ENCODE results near the gene HLA-DQA2. TPM values are rescaled to one million over a fixed set of nuclear protein-coding genes. Genes with fewer than 3 reads are reported as not detected.

HLA-DQA2 gene
- total RNA-seq, 5 donors from 2014 or later (not counting 1 experiment from before 2014, with no cell fraction given) = 0.35 to 2.7 (median 1.1) TPM

GRCh38 chr6:32709625-32710024 lies 31.6 kb upstream of the HLA-DQA2 start:
- no peaks in the 10 kb centered on the region for H3K36me3 Mint-ChIP-seq
- no peak for ATAC-seq (replicated peaks in 1 of 4)
- POLR2A ChIA-PET = no interaction called here
- Histone ChIP-seq H3K36me3 (ENCODE audit: control insufficient read depth in 2 of 2, extremely low read depth in 1 of 2, insufficient read depth in 1 of 2, low read length in 1 of 2) (no peaks in the 10 kb centered on the region), H3K4me3 (ENCODE audit: control insufficient read depth in 1 of 2, extremely low read depth in 1 of 2, low read length in 1 of 2) (no peak overlapping the region), H3K9me3 (no peaks in the 10 kb centered on the region), H3K27ac (ENCODE audit: low read length) (no peak overlapping the region), H3K27me3 (replicated peaks in 1 of 2; ENCODE audit: control insufficient read depth in 2 of 2, extremely low read depth in 1 of 2, insufficient read depth in 2 of 2, low read length in 1 of 2) (no peaks in the 10 kb centered on the region), H3K4me1 (ENCODE audit: control insufficient read depth in 1 of 2, extremely low read depth in 1 of 2, insufficient read depth in 2 of 2, low read length in 2 of 2) (no peaks in the 10 kb centered on the region)
- no peak overlapping the region for H3K27ac Mint-ChIP-seq
- H3K4me1 Mint-ChIP-seq = no peaks in the 10 kb centered on the region
- no peak for DNase-seq
- H3K9me3 Mint-ChIP-seq = peaks cover 0 to 4% (median 0%) of the 10 kb centered on the region in 3 donors
- CTCF ChIA-PET = no interaction called here
- H3K4me3 Mint-ChIP-seq = no peak overlapping the region
- peaks cover 0 to 6% of the 10 kb centered on the region in 2 donors for H3K27me3 Mint-ChIP-seq

- H3K27me3 ChIP-seq (replicated peaks in 1 of 2; ENCODE audit: control insufficient read depth in 2 of 2, extremely low read depth in 1 of 2, insufficient read depth in 2 of 2, low read length in 1 of 2) = peaks cover 0 to 4% of the 10 kb centered on the region in 2 experiments
- H3K4me1 Mint-ChIP-seq = no peaks in the 10 kb centered on the region
- CTCF ChIA-PET = no interaction called here
- no peaks in the 10 kb centered on the region for H3K36me3 Mint-ChIP-seq
- no peak overlapping the region for H3K27ac ChIP-seq (ENCODE audit: low read length)
- DNase-seq (no peak), ATAC-seq (replicated peaks in 1 of 4) (no peak)
- H3K4me3 Mint-ChIP-seq = no peak overlapping the region
- no peaks in the 10 kb centered on the region for H3K9me3 ChIP-seq
- POLR2A ChIA-PET = no interaction called here
- H3K27me3 Mint-ChIP-seq = peaks cover 4 to 11% of the 10 kb centered on the region in 2 donors
- no peaks in the 10 kb centered on the region for H3K4me1 ChIP-seq (ENCODE audit: control insufficient read depth in 1 of 2, extremely low read depth in 1 of 2, insufficient read depth in 2 of 2, low read length in 2 of 2)
- no peaks in the 10 kb centered on the region for H3K36me3 ChIP-seq (ENCODE audit: control insufficient read depth in 2 of 2, extremely low read depth in 1 of 2, insufficient read depth in 1 of 2, low read length in 1 of 2)
- no peak overlapping the region for H3K4me3 ChIP-seq (ENCODE audit: control insufficient read depth in 1 of 2, extremely low read depth in 1 of 2, low read length in 1 of 2)
- no peak overlapping the region for H3K27ac Mint-ChIP-seq
- H3K9me3 Mint-ChIP-seq = no peaks in the 10 kb centered on the region
These were observed 27.9 kb upstream of the HLA-DQA2 start for GRCh38 chr6:32713241-32713640.

- H3K27me3 Mint-ChIP-seq = peaks cover 20 to 28% of the 10 kb centered on the region in 2 donors
- Histone ChIP-seq H3K27ac (ENCODE audit: low read length) (no peak overlapping the region), H3K4me1 (ENCODE audit: control insufficient read depth in 1 of 2, extremely low read depth in 1 of 2, insufficient read depth in 2 of 2, low read length in 2 of 2) (no peaks in the 10 kb centered on the region), H3K36me3 (ENCODE audit: control insufficient read depth in 2 of 2, extremely low read depth in 1 of 2, insufficient read depth in 1 of 2, low read length in 1 of 2) (no peaks in the 10 kb centered on the region), H3K27me3 (replicated peaks in 1 of 2; ENCODE audit: control insufficient read depth in 2 of 2, extremely low read depth in 1 of 2, insufficient read depth in 2 of 2, low read length in 1 of 2) (peaks cover 0 to 5% of the 10 kb centered on the region in 2 experiments), H3K9me3 (no peaks in the 10 kb centered on the region), H3K4me3 (ENCODE audit: control insufficient read depth in 1 of 2, extremely low read depth in 1 of 2, low read length in 1 of 2) (no peak overlapping the region)
- CTCF ChIA-PET = no interaction called here
- no peak for ATAC-seq (replicated peaks in 1 of 4)
- WGBS (ENCODE audit: insufficient coverage) = 65% methylated on average over 2 of the region's 3 CpGs
- H3K36me3 Mint-ChIP-seq = no peaks in the 10 kb centered on the region
- DNase-seq = no peak
- POLR2A ChIA-PET = no interaction called here
- no peak overlapping the region for H3K27ac Mint-ChIP-seq
- H3K4me1 Mint-ChIP-seq = no peaks in the 10 kb centered on the region
- H3K9me3 Mint-ChIP-seq = no peaks in the 10 kb centered on the region
- H3K4me3 Mint-ChIP-seq = no peak overlapping the region
These were observed 24.8 kb upstream of the HLA-DQA2 start for GRCh38 chr6:32716396-32716795.

- H3K27me3 Mint-ChIP-seq = peaks cover 31 to 39% of the 10 kb centered on the region in 2 donors
- ATAC-seq (replicated peaks in 1 of 4) (no peak), DNase-seq (no peak)
- no peaks in the 10 kb centered on the region for H3K9me3 ChIP-seq
- POLR2A ChIA-PET = interaction anchor here in 1 of 2 donors (0.5 kb wide), 1 partner anchor 45 kb away, joined by 3 read pairs; no protein-coding TSS in a partner anchor
- no peak overlapping the region for H3K27ac Mint-ChIP-seq
- H3K4me3 ChIP-seq (ENCODE audit: control insufficient read depth in 1 of 2, extremely low read depth in 1 of 2, low read length in 1 of 2) = no peak overlapping the region
- no peaks in the 10 kb centered on the region for H3K4me1 Mint-ChIP-seq
- CTCF ChIA-PET = interaction anchor here in 1 of 2 donors (0.5 to 0.7 kb wide), 2 partner anchors 8 to 278 kb away, joined by 3 to 4 read pairs; no protein-coding TSS in a partner anchor
- WGBS (ENCODE audit: insufficient coverage) = no CpG with 5 or more reads among the region's 3 CpGs
- H3K4me1 ChIP-seq (ENCODE audit: control insufficient read depth in 1 of 2, extremely low read depth in 1 of 2, insufficient read depth in 2 of 2, low read length in 2 of 2) = no peaks in the 10 kb centered on the region
- H3K4me3 Mint-ChIP-seq = no peak overlapping the region
- no peaks in the 10 kb centered on the region for H3K36me3 ChIP-seq (ENCODE audit: control insufficient read depth in 2 of 2, extremely low read depth in 1 of 2, insufficient read depth in 1 of 2, low read length in 1 of 2)
- H3K27me3 ChIP-seq (replicated peaks in 1 of 2; ENCODE audit: control insufficient read depth in 2 of 2, extremely low read depth in 1 of 2, insufficient read depth in 2 of 2, low read length in 1 of 2) = peaks cover 0 to 6% of the 10 kb centered on the region in 2 experiments
- H3K9me3 Mint-ChIP-seq = no peaks in the 10 kb centered on the region
- H3K36me3 Mint-ChIP-seq = no peaks in the 10 kb centered on the region
- H3K27ac ChIP-seq (ENCODE audit: low read length) = no peak overlapping the region
These were observed 22.3 kb upstream of the HLA-DQA2 start for GRCh38 chr6:32718879-32719278.

- no peak for DNase-seq
- no peak for ATAC-seq (replicated peaks in 1 of 4)
- no peak overlapping the region for H3K4me3 ChIP-seq (ENCODE audit: control insufficient read depth in 1 of 2, extremely low read depth in 1 of 2, low read length in 1 of 2)
- Mint-ChIP-seq H3K4me3 (no peak overlapping the region), H3K27ac (no peak overlapping the region), H3K36me3 (no peaks in the 10 kb centered on the region), H3K9me3 (no peaks in the 10 kb centered on the region), H3K27me3 (peaks cover 36 to 37% of the 10 kb centered on the region in 2 donors), H3K4me1 (no peaks in the 10 kb centered on the region)
- no peaks in the 10 kb centered on the region for H3K36me3 ChIP-seq (ENCODE audit: control insufficient read depth in 2 of 2, extremely low read depth in 1 of 2, insufficient read depth in 1 of 2, low read length in 1 of 2)
- H3K27ac ChIP-seq (ENCODE audit: low read length) = no peak overlapping the region
- H3K4me1 ChIP-seq (ENCODE audit: control insufficient read depth in 1 of 2, extremely low read depth in 1 of 2, insufficient read depth in 2 of 2, low read length in 2 of 2) = no peaks in the 10 kb centered on the region
- H3K27me3 ChIP-seq (replicated peaks in 1 of 2; ENCODE audit: control insufficient read depth in 2 of 2, extremely low read depth in 1 of 2, insufficient read depth in 2 of 2, low read length in 1 of 2) = peaks cover 0 to 6% of the 10 kb centered on the region in 2 experiments
- H3K9me3 ChIP-seq = no peaks in the 10 kb centered on the region
- ChIA-PET POLR2A (no interaction called here), CTCF (no interaction called here)
- WGBS (ENCODE audit: insufficient coverage) = no CpG with 5 or more reads among the region's 2 CpGs
These were observed 3.1 kb upstream of the HLA-DQA2 start for GRCh38 chr6:32738126-32738525.

DNA sequence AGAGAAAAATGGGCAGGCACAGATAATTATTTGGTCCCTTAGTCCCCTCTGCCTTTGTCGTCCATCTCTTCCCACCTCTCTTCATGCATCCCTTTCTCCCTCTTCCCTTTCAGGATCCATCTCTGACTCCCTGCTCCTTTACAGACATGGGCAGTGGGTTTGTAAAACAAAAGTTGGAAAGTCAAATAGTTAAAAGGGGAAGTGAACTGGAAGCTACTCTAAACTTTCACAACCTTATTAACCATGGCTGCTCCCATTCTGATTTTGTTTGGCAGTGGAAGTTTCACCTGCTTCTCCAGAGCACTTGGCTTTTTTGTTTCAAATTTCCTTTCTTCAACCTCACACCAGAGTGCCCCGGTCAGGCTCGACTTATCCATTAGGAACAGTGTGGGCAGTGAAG lies 1.2 kb downstream of the HLA-DQA2 start:
- DNase-seq = no peak
- no peaks in the 10 kb centered on the region for H3K36me3 Mint-ChIP-seq
- H3K4me3 Mint-ChIP-seq = no peak overlapping the region
- Histone ChIP-seq H3K4me1 (ENCODE audit: control insufficient read depth in 1 of 2, extremely low read depth in 1 of 2, insufficient read depth in 2 of 2, low read length in 2 of 2) (no peaks in the 10 kb centered on the region), H3K4me3 (ENCODE audit: control insufficient read depth in 1 of 2, extremely low read depth in 1 of 2, low read length in 1 of 2) (no peak overlapping the region), H3K27me3 (replicated peaks in 1 of 2; ENCODE audit: control insufficient read depth in 2 of 2, extremely low read depth in 1 of 2, insufficient read depth in 2 of 2, low read length in 1 of 2) (peaks cover 0 to 19% of the 10 kb centered on the region in 2 experiments), H3K9me3 (no peaks in the 10 kb centered on the region), H3K36me3 (ENCODE audit: control insufficient read depth in 2 of 2, extremely low read depth in 1 of 2, insufficient read depth in 1 of 2, low read length in 1 of 2) (no peaks in the 10 kb centered on the region), H3K27ac (ENCODE audit: low read length) (no peak overlapping the region)
- CTCF ChIA-PET = no interaction called here
- no peaks in the 10 kb centered on the region for H3K9me3 Mint-ChIP-seq
- no peak overlapping the region for H3K27ac Mint-ChIP-seq
- POLR2A ChIA-PET = interaction anchor here in 1 of 2 donors (0.6 kb wide), 1 partner anchor 344 kb away, joined by 3 read pairs; no protein-coding TSS in a partner anchor
- no peak for ATAC-seq (replicated peaks in 1 of 4)
- peaks cover 35 to 43% of the 10 kb centered on the region in 2 donors for H3K27me3 Mint-ChIP-seq
- WGBS (ENCODE audit: insufficient coverage) = no CpG with 5 or more reads among the region's 3 CpGs
- H3K4me1 Mint-ChIP-seq = peaks cover 0 to 3% (median 0%) of the 10 kb centered on the region in 3 donors

DNA sequence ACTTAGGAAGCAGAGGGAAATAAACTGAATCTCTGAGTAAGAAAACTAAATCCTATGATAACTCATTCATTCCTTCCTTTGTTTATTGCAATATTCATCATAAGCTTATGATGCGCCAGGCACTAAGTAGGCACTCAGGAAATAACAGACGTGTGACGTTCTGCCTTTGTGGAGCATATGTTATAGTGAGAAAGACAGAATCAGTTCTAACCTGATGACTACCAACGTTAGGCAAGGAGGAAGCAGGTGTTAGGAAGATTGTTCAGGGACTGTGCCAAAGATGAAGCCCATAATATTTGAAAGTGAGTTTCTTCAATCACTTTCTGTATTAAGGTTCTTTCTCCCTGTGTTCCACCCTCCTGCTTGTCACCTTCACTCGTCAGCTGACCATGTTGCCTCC lies 3.6 kb downstream of the HLA-DQA2 start:
- Histone ChIP-seq H3K4me3 (ENCODE audit: control insufficient read depth in 1 of 2, extremely low read depth in 1 of 2, low read length in 1 of 2) (no peak overlapping the region), H3K9me3 (no peaks in the 10 kb centered on the region), H3K27me3 (replicated peaks in 1 of 2; ENCODE audit: control insufficient read depth in 2 of 2, extremely low read depth in 1 of 2, insufficient read depth in 2 of 2, low read length in 1 of 2) (peaks cover 0 to 26% of the 10 kb centered on the region in 2 experiments), H3K36me3 (ENCODE audit: control insufficient read depth in 2 of 2, extremely low read depth in 1 of 2, insufficient read depth in 1 of 2, low read length in 1 of 2) (no peaks in the 10 kb centered on the region), H3K27ac (ENCODE audit: low read length) (no peak overlapping the region), H3K4me1 (ENCODE audit: control insufficient read depth in 1 of 2, extremely low read depth in 1 of 2, insufficient read depth in 2 of 2, low read length in 2 of 2) (no peaks in the 10 kb centered on the region)
- peaks cover 0 to 3% (median 0%) of the 10 kb centered on the region in 3 donors for H3K4me1 Mint-ChIP-seq
- no peak for ATAC-seq (replicated peaks in 1 of 4)
- H3K4me3 Mint-ChIP-seq = no peak overlapping the region
- H3K9me3 Mint-ChIP-seq = no peaks in the 10 kb centered on the region
- ChIA-PET POLR2A (no interaction called here), CTCF (no interaction called here)
- no peak overlapping the region for H3K27ac Mint-ChIP-seq
- 0% methylated on average over 1 of the region's 5 CpGs for WGBS (ENCODE audit: insufficient coverage)
- DNase-seq = no peak
- H3K27me3 Mint-ChIP-seq = peaks cover 35 to 45% of the 10 kb centered on the region in 2 donors
- H3K36me3 Mint-ChIP-seq = no peaks in the 10 kb centered on the region
